HG03060 (cell line): Measurements from ENCODE around the gene SLC39A10.
"Not testable (repeated sequence)": the region's sequence is repeated elsewhere in the genome, so short reads cannot be mapped to it uniquely, and the experiment has no call there.

ENCODE experiments used
- ATAC-seq: cut with Tn5 transposase; IDR thresholded peaks from one replicate; pipeline ENCODE4 v1.9.1; 2021; ENCODE audit warnings: low read depth, moderate number of reproducible peaks; ENCODE audit not compliant: unreplicated experiment

The SLC39A10 gene

DNA sequence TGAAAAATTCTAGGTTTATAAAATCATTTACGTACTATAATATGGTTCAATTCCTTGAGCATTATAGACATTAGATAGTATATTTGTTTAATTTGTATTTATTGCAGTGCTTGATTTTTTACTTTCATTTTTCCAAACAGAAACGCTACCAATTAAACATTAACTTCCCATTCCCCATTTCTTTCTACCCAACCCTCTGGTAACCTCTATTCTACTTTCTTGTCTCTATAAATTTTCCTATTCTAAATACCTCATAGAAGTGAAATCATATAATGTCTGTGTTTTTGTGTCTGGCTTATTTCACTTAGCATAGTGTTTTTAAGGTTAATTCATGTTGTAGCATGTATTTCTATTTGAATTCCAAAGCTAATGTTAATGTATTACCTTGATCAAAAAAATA, 11.6 kb upstream of the SLC39A10 start:
- no peak for ATAC-seq

DNA sequence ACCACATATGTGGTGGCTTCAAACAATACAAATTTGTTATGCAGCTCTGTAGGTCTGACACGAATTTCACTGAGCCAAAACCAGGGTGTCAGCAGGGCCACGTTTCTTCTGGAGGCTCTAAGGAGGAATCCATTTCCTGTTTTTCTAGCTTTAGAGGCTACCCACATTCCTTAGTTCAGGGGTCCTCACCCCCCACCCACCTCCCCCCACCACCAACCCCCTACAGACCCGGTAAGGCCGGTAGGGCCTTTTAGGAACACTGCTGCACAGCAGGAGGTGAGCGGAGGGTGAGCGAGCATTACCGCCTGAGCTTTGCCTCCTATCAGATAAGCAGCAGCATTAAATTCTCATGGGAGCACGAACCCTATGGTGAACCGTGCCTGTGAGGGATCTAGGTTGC, 10.6 kb upstream of the SLC39A10 start:
- no peak for ATAC-seq

DNA sequence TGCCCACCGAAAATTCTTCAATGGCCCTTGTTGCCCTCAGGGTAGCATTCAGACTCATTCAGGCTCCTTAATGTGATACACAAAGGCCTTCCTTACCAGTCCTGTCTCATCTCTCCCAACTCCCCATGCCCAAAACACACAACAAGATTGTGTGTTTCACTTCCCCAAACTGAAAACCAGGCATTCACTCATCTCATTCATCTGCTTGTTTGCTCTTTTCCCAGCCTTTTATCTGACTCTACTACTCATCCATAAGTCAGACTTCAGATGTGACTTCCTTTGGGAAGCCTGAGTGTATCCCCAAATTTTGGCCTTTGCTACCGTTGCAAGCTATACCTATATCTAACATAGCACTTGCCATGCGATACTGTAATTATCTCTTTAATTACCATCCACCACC, 9.7 kb upstream of the SLC39A10 start:
- no peak for ATAC-seq

DNA sequence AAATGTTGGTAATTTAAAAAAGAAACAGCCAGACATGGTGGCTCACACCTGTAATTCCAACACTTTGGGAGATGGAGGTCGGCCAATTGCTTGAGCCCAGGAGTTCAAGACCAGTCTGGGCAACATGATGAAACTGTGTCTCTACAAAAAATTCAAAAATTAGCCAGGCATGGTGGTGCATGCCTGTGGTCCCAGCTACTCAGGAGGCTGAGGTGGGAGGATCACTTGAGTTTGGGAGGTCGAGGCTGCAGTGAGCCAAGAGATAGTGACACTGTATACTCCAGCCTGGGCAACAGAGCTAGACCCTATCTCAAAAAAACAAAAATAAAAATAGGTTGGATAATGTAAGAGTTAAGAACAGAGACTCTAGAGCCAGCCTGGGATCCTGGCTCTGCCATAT, 8.7 kb upstream of the SLC39A10 start:
- not testable (repeated sequence) for ATAC-seq

DNA sequence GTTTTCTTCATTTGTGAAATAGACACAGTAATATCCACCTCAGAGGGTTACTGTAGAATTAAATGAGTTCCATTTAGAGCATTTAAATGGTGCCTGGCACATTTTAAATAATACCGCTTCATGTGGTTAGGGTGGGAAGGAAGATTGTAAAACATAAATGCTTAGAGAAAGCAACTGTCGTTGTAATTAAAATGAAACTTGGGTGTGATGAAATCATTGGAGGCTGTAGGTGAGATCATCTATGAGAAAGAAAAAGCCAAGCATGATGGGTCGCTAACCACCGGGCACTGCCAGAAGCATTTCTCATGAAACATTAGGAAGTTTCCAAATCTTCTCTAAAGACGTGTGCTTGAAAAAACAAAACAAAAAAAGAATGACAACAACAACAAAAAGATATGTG, 8.2 kb upstream of the SLC39A10 start:
- ATAC-seq, result no peak

DNA sequence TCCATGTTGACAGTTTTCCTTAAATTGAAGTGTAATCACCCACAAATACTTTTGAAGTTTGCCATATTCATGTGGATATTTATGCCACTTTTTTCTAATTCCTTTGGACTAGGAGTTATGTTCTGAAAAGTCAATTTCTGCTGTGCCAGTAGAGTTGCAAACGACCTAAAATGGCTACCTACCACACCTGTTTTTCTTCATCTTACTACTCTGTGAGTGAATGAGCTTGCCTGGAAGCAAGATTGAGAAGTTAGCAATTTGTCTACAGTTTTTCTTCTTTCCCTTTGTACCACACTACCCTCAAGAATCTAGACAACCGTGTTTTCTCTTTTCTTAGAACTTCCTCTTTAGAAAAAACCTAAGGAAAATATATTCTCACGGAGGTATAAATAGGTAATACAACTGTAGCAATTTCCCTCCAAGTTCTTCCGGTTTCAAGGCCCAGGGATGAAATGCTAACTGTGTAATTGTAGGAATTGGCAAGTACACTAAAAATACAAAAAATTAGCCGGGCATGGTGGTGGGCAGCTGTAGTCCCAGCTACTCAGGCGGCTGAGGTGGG, 7.3 kb upstream of the SLC39A10 start:
- no peak for ATAC-seq

DNA sequence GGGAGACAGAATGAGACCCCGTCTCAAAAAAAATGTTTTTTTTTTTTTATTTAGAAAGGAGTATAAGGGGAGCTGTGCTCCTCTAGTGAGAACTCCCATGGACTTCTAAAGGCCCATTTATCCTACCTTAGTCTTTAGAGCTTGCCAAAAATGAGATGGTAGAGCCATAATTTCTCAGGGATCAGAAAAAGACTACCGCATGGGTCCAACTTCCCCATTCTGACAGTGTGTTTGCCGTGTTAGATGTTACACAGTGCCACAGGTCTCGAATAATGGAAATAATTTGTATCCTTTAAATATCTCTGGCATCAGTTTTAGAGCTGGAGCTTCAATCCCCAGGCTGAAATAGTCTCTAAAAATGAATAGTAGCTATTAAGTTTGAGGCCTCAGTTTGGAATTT, 6.0 kb upstream of the SLC39A10 start:
- no peak for ATAC-seq

DNA sequence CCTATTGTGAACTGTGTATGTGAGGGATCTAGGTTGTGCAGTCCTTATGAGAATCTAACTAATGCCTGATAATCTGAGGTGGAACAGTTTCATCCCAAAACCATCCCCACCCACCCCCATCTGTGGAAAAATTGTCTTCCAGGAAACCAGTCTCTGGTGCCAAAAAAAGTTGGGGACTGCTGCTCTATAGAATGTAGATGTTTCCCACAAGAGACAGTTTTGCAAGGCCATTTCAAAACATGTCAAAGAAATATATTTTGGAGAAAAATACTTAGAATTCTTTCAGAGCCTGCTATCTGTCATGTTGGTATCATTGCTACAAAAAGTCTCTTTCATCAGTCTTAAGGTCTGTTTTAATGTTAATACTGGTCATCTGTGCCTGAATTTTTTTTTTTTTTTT, 4.1 kb upstream of the SLC39A10 start:
- no peak for ATAC-seq

DNA sequence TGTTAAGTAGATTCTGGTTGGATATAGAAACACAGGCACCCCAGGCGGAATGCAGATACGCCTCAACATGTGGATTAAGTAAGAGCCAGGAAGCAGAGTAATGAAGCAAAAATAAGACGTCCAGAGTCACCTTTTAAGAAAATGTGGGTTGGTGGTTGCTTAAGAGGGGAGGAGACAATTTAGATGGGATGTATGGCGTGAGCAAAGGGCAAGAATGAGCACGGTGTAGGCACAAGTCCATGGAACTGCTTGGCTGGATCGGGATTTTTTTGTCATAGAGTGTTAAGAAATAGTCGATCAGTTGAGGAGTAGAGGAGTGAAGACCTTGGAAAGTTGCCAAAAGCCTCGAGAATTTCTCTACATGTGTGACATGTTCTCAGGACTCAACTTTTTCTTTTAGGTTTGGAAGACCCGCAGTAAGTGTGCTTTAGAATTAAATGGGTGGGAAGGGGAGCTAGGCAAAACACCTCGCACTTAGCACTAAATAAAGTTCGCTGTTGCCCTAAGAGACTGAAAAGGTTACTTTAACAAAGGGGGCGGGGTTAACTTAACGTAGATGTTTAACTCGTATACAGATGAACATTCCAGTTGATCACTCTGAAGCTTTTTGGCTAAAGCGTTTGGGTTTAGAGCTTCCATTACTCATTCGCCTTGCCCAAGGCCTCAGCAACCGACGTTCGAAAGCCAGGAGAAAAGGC, 716 bp upstream of the SLC39A10 start:
- ATAC-seq, result no peak

DNA sequence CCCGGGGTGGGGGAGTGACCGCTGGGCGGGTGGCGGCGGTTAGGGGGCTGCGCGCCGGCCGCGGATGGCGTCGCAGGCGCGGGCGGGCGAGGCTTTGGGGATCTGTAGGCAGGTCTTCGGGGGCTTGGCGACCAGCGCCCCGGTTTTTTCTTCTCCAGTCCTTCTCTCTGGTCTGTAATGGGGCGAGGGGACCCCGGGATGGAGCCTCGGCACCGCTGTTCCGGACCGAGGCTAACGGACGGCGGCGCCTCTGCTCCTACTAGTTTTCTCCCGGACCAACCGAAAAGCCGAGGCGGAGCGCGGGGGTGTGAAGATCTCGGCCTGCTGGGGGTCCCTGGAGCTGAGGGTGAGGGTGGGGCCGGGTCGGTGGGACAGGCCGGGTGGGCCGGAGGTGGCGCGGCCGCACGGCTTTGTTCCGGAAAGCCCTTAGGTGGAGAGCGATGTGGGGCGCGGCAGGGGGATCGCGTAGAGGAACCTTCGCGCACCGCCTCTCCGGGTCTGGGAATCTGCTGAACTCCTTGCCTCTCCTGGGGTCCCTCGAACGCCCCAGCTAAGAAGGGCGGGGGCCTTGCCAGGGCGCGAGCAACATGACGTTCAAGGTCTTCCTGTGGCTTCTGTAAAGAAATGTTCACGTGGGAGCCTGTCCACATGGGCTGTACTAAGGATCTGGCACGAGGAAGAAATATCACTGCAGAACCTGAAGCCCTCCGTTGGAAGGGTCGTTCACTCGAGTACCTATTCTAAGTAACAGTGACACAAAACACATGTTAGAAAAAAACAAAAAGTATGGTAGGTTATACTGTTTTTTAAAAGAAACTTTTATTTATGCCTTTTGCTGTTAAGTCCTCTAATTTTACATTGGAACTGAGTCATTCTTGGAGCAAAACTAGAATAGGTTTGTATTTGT, 861 bp downstream of the SLC39A10 start:
- no peak for ATAC-seq

DNA sequence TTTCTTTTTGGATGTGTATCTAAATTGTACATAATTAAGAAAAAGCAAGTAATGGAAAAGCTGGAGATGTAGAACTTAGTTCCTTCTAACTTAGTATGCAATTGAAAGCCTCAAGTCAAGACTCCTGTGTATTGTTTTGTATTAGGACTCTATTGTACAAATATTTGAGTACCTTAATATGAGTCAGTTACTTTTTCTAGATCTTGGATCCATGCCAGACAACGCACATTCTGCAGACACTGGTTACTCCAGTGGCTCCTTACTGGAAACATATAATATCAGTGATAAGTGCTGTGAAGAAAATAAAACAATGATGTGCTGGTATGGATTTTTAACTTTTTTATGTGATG, 1.5 kb downstream of the SLC39A10 start:
- ATAC-seq, result no peak

DNA sequence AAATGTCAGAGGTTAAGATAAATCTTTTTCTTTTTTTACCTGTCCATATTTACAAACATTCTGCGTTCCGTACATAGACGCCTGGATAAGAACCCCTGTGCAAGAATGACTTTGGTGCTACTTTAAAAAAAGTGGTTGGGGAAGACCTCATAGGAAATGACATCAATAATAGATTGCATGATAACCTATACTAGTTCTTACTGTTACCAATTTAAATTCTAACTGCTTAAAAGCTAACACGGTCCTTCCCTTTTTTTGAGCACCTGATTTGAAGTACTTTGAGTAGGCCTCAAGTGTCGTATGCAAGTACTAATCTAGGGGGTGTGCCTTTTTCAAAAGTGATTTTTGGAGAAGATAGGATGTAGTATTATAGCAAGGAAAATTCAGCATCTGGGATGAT, 2.1 kb downstream of the SLC39A10 start:
- no peak for ATAC-seq

DNA sequence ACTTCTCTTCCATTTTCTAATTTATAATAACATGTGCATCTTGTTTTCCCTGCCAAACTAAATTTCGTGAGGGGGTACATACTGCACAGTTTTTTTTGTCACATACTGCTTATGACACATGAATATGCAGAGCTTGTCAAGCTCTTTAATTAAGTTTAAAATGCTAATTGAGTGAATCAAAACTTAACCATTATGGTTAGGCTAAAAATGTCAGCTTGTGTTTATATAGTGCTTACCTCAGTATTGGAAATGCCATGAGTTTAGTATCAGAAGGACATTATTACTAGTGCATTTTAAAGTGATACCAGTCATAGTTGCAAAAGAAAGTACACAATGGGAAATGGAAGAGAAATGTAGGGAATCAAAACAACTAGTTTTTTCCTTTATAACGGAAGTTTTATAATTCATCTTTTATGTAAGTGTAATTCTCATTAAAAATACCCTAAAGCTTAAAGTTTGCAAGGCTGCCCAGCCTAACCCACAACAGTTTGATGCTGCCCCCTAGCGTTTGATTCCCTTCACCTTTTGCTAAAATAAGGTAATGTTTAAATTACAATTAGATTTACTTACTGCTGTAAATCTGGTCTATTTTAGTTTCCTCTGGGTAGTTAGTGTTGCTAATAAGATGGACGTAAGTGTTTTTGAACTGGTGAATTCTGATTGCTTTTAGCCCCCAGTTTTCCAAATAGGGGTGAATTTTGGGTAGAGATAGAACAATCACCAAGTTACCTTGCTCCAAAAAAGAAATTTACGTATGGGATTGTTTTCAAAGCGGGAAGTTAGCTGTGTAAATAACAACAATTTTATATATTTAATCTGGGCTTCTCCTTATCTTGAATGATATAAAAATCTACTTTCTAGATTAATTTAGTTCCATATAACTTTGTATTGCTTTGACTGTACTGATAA, 3.2 kb downstream of the SLC39A10 start:
- ATAC-seq, result no peak

DNA sequence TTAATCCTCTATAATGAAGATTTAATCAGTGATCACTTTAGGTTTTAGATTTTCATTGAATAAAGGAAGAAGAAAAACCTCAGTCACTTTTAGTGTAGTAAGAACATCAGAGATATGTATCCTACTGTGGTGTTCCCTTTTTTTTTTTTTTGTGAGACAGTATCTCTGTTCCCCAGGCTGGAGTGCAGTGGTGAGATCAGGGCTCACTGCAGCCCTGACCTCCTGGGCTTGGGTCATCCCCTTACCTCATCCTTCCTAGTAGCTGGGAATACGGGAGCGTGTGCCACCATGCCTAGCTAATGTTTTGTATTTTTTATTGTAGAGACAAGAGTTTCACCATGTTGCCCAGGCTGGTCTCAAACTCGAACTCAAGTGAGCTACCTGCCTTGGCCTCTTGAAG, 5.1 kb downstream of the SLC39A10 start:
- ATAC-seq, result no peak

DNA sequence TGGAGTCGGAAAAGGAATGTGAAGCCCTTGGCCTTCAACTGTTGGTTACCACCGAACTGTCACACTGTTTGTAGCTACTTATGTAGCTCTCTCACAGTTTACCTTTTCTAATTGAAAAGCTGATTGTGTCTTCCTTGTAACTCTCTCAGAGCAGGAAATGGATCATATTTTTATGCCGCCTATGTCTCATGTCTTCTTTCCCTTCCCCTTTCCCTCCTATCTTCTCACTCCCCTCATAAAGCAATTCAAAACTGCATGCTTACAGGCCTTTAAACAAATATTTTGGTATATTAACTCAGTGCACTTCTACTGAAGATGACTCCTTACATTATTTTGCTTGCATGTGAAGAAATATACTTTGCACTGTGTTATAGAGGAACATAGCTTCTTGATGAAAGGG, 6.0 kb downstream of the SLC39A10 start:
- no peak for ATAC-seq

DNA sequence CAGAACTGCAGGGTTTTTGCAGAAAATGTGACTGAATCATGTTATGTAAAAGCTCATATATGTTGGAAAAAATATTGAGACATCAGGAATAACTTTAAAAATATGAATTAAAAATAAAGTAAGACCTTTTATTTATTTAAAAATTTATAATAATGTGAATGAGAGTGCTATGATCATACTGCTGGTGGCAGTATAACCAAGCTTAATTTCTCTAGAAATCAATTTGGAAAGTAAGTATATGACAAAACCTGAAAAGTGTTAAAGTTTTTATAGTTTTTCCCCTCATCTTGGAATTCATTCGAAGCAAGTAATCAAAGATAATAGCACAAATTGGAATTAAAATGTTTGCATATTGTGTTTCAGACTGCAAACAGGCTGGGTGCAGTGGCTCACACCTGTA, 7.5 kb downstream of the SLC39A10 start:
- ATAC-seq, result no peak

DNA sequence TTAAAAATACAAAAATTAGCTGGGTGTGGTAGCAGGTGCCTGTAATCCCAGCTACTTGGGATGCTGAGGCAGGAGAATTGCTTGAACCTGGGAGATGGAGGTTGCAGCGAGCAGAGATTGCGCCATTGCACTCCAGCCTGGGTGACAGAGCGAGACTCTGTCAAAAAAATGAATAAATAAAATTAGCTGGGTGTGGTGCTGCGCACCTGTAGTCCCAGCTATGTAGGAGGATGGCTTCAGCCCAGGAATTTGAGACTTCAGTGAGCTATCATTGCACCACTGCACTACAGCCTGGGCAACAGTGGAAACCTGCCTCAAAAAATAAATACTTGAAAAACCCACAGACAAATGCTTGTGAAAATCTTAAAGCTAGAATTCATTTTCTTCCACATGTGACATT, 8.1 kb downstream of the SLC39A10 start:
- ATAC-seq, result not testable (repeated sequence)

DNA sequence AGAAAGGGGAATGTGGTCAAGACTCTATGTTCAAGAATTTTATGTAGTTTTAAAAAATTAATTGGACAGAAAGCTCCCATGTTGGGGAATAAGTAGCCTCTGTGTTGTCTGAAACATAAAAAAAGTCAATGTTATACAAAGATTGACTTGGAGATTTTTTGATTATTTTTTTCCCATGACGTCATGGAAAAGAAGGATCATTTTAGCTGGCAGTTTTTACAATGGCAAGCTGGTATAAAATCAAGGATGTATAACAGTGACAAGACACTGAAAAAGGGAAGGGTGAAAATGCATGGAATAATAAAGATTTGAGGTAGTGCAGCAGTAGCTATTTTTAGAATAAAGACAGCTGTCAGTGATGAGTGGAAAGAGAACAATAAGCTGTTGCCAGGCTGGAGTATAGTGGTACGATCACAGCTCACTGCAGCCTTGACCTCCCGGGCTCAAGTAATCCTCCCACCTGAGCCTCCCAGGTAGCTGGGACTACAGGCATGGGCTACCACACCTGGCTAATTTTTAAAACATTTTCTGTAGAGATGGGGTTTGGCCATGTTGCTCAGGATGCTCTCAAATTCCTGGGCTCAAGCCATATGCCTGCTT, 9.2 kb downstream of the SLC39A10 start:
- no peak for ATAC-seq

DNA sequence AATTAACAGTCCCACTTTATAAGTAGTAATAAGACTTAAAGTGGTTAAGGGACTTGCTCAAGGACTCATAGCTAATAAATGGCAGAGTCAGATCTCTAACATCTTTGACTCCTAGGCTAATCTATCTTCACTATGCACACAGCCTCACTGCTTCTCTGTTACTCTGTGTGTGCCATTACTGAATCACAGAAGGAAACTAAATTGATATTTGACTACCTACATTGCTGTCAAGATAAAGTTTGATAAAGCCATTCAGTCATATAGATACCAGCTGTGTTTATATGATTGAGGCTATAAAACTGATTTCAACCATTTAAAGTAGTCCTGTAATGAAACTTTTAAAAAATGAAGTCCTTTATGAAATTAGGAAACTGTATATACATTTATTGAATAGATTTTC, 10.9 kb downstream of the SLC39A10 start:
- no peak for ATAC-seq

DNA sequence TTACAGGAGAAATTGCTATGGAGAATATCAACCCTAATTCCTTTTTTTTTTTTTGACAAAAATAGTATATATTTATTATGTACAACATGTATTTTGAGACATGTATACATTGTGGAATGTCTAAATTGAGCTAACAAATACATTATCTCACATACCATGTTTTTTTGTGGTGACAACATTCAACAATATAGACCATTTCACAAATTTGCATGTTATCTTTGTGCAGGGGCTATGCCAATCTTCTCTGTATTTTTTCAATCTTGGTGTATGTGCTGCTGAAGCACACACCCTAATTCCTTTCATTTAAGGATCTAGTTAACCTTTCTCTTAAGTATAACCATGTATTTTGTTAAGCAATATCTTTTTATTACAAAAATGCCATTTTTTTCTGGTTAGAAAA, 13.2 kb downstream of the SLC39A10 start:
- ATAC-seq, result no peak
